ENCODE results near the gene FRMD5. TPM values are rescaled to one million over a fixed set of nuclear protein-coding genes. Genes with fewer than 3 reads are reported as not detected.

FRMD5 gene
- total RNA-seq, result 0.82 TPM

DNA sequence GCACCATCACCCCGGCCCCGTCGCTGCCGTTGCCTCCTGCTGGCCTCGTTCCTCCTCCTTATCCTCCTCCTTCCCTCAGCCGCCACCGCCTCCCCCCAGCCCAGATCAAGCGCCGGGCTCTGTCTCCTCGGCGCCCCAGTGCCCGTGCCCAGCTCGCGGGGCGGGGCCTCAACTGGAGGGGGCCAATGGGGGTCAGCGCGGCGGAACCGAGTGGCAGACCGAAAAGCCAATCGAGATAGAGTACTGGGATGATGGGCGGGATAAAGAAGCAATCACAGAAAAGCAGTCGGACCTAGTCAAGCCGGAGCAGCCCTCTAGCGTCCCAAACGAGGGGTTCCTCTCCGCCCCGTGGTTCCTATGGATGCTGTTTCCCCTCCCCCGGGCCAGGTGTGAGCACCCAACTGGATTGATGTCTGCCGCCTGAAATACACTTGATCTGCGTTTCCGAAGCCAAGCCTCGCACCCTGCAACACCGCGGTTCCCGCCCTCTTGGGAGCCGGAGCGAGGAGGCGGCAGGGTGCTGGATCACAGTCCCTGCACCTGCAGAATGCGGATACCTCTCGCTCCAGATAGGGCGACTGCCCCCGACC is at the start of gene FRMD5:
FRMD5 (minus strand) TSS at position 121 of the 590 bp plus-strand sequence.

DNA sequence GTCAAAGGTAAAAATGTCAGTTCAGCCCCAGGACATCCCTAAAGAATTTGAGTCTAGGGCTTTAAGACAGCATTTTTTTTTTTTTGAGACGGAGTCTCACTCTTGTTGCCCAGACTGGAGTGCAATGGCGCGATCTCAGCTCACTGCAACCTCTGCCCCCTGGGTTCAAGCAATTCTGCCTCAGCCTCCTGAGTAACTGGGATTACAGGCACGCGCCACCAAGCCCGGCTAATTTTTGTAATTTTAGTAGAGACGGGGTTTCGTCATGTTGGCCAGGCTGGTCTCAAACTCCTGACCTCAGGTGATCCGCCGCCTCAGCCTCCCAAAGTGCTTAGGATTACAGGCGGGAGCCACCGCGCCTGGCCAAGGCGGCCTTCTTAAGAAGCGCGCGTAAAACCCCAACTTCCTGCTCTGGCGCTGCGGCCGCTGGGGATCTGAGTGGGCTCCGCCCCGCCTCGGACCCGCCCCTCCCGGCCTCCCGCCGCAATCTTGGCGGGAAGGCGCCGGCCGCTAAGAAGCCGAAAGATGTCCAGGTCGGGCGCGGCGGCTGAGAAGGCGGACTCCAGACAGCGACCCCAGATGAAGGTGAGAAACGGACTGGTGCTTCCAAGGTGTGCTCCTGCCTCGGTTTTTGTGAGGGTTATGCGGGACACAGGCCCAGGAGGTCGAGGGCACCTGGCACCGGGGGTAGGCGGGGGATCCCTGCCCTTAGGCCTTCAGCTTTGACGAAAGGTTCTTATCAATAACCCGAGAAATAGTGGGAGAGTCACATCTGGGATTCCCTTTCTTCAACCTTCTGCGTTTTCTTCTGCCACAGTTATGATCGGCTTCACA is 368.3 kb downstream of the FRMD5 start, which contains the start of gene WDR76:
WDR76 (plus strand) TSS at position 495 of the 834 bp plus-strand sequence; CDS start at position 526, 31 bp downstream.

DNA sequence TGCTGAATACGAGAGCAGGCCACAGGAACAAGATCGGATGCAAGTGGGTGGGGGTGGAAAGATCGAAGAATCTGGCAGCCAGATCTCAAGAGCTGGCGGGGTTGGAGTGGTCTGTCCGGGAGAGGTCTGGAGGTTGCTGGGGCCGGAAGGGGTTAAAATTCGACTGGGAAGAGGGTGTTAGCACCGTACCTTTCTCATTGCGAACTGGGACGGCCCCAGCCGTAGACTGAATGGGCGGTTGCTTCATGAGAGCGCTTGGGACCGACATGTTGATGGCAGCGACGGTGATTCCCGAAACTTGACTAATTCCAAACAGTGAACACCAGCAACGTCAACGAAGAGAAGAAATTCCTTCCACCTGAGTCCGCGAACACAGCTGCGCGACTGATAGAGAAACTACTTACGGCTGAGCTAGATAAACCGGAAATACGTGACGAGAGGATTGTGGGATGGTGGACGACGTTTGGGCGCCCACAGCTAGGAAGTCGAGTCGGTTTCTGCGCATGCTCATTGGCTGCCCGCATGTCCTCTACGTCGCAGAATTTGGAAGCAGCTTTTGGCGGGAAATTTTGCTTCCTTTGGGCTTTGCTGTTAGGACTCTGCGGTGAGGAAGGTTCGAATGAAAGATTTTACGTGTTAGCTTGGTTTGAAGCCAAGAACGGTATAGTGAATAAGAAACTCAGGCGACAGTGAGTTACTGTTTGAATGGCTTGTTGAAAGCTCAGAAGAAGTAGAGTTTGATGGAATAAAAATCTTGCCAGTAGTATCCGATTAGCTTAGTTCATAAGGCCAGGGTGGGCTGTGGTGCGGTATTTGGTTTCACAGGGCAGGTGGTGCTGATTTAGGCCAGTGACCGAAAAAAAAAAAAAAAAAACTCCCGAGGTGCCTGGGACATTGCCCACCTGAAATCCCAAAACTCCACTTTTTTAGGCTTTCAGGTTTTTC is 370.5 kb downstream of the FRMD5 start, which contains the start of gene MFAP1:
MFAP1 (minus strand) TSS at position 389 of the 945 bp plus-strand sequence; CDS start at position 268, 121 bp downstream.

Small RNA genes lying within 50 kb of the gene (small RNA-seq; reads per million reads assigned to genes)
- gene RF00019 (ENCODE audit: low replicate concordance), result not detected

Other genes starting within 250 kb of the FRMD5 start
- gene GOLM2, start 93.4 kb upstream of the FRMD5 start, total RNA-seq, result 79.2 TPM
- 86.9 TPM for gene CTDSPL2, start 232.4 kb upstream of the FRMD5 start, total RNA-seq